Activated CD4-positive, alpha-beta T cell treated with anti-CD3 and anti-CD28 coated beads, Interleukin-2, Interleukin-6, amounts not matched to agents 100 ng/mL and 50 ng/mL, durations not matched to agents 16 hours and 8 hours (primary cell): ENCODE measurements around the gene MYH7B.

Experiments used
- DNase-seq: peaks from one replicate; pipeline ENCODE4 v3.0.0-alpha.2; 2020

The MYH7B gene

GRCh38 chr20:34945315-34946077 lies 10.2 kb upstream of the MYH7B start:
- DNase-seq, result no peak

- DNase-seq, result no peak
Observed at GRCh38 chr20:34946661-34947060, 9.0 kb upstream of the MYH7B start.

GRCh38 chr20:34947336-34947735 lies 8.3 kb upstream of the MYH7B start:
- no peak for DNase-seq

GRCh38 chr20:34948030-34948429 lies 7.6 kb upstream of the MYH7B start:
- DNase-seq, result peak; percentile 9

- no peak for DNase-seq
Observed at GRCh38 chr20:34949120-34949519, 6.5 kb upstream of the MYH7B start.

- no peak for DNase-seq
Observed at GRCh38 chr20:34951252-34951651, 4.4 kb upstream of the MYH7B start.

- DNase-seq, result no peak
Observed at GRCh38 chr20:34951652-34952051, 4.0 kb upstream of the MYH7B start.

GRCh38 chr20:34952671-34953070 lies 3.0 kb upstream of the MYH7B start:
- no peak for DNase-seq

- DNase-seq, result no peak
Observed at GRCh38 chr20:34953960-34954359, 1.7 kb upstream of the MYH7B start.

GRCh38 chr20:34954904-34955230 lies 801 bp upstream of the MYH7B start:
- DNase-seq, result no peak

GRCh38 chr20:34956041-34956458 lies 382 bp downstream of the MYH7B start:
- no peak for DNase-seq

GRCh38 chr20:34956751-34957472 lies 1.2 kb downstream of the MYH7B start:
- DNase-seq, result no peak

- no peak for DNase-seq
Observed at GRCh38 chr20:34964486-34964885, 8.8 kb downstream of the MYH7B start.

GRCh38 chr20:34965051-34965450 lies 9.4 kb downstream of the MYH7B start:
- no peak for DNase-seq

GRCh38 chr20:34967421-34967820 lies 11.8 kb downstream of the MYH7B start:
- no peak for DNase-seq

GRCh38 chr20:34968042-34968775 lies 12.5 kb downstream of the MYH7B start:
- no peak for DNase-seq

- DNase-seq, result no peak
Observed at GRCh38 chr20:34970193-34970840, 14.6 kb downstream of the MYH7B start.

GRCh38 chr20:34970846-34971560 lies 15.3 kb downstream of the MYH7B start:
- no peak for DNase-seq

- DNase-seq, result no peak
Observed at GRCh38 chr20:34971561-34972235, 16.0 kb downstream of the MYH7B start.

- DNase-seq, result no peak
Observed at GRCh38 chr20:34974246-34974645, 18.6 kb downstream of the MYH7B start.

GRCh38 chr20:34976286-34976685 lies 20.6 kb downstream of the MYH7B start:
- no peak for DNase-seq
